NCI-H2171 (cell line): ENCODE results near the gene SCAMP2.

Experiments used
- DNase-seq: peaks from one replicate; lab custom pipeline; 2025; lab: John Stamatoyannopoulos, UW

SCAMP2 gene

DNA sequence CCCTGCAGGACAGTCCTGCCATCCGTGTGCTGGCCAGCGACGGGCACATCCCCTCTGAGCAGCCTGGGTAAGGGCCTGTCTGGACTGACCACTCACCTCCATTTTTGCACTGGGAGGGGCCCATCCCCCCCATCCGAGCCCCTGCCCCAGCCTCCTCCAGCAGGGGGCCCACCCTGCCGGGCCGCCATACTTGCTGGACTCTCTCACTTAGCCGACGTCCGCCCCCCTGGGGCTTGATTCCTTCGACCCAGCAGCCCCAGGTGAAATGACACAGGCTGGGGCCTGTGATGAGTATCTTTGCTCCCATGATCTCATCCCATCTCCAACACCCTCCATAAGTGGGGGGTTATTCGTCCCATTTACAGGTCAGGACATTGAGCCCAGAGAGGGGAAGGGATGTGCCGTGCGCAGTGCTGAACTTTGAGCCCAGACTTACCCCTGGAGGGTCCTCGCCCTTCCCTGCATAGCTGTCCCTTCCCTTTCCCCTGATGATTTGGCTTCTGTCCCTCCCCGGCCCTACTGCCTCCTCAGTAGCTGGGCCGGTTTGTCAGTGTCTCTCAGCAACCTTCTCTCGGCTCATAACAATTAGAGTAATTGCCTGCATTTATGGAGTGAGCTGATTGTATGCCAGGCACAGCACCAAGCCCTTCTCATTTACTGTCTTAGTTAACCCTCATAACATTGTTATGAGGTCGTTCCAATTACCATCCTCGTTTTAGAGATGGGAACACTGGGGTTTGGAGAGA, 56.4 kb downstream of the SCAMP2 start:
- DNase-seq: no peak

DNA sequence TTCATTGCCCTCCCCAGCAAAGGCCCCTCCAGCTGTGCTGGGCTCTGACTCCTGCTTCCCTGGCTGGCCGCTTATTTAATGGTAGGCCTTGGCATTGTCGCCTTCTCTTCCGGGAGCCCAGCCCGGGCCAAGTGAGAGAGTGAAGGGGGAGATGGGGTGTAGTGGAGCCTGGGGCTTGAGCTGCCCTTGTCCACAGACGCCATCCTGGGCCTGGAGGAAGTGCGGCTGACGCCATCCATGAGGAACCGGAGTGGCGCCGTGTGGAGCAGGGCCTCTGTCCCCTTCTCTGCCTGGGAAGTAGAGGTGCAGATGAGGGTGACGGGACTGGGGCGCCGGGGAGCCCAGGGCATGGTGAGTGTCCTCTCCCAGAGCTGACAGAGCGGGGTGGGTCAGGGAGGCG, 57.2 kb downstream of the SCAMP2 start:
- no peak for DNase-seq

DNA sequence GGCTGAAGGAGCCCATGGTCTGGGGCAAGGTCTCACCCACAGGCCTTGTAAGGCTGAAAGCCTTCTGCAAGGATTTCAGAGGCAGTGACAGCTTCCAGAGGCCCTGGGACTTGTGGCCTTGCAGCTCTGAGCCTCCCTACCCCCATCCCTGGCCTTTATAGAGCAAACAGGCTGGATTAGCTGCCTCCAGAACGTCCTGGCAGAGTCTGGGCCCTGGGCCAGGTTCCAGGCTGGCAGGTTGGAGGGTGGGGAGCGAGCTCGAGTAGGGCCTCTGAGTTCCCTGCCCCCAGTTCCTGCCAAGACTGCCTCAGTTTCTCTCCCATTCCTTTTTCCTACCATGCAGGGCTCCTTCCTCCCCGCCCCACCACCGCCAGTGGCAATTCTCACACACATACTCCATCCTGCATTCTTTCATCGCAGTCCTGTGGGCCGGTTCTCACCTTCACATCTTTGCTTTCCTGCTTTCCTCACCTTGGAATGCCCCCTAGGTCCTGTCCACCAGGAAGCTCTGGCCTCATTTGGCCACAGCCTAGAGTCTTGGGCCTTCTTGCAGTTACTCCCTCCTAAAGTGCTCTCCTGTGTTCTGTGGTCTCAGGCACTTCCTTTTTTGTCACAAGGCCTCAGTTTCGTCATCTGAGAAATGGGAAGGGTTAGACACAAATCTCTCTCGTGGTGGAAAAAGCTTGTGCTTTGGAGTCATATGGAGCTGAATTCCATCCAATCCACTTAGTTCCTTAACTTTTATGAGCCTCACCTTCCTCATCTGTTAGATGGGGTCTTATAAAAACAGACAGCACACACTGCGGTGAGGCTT, 57.8 kb downstream of the SCAMP2 start:
- DNase-seq: no peak

DNA sequence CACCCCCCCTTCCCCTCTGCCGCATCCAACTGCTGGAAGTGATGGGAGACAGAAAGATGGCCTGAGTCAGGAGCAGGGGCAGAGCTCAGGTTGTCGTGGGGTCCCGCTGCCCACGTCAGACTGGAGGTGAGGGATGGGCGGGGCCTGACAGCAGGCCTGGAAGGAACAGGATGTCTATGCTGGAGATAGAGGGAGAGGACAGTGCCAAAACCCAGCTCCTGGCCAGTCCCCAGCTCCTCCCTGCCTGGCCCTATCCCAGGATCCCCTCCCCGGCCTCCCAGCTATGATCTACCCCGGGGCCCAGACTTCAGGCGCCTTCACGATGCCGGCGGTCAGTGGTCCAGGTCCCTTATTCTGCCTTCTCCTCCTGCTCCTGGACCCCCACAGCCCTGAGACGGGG, 60.6 kb downstream of the SCAMP2 start, which contains the start of gene LMAN1L:
TSS of gene LMAN1L (plus strand) at position 303 of the 400 bp plus-strand sequence. CDS start at position 323, 20 bp downstream.
- no peak for DNase-seq

DNA sequence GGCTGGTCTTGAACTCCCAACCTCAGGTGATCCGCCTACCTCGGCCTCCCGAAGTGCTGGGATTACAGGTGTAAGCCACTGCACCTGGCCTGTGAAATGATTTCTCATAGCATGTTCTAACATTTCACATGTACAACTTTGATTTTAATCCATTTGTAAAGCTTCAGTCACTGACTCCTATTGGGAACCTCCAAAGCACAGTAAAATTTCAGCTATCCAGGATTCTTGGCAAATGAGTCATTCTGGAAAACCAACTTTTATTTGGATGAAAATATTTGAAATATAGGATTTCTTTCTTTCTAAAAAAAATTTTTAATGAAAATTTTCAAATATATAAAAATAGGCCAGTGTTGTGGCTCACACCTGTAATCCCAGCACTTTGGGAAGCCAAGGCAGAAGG, 63.2 kb downstream of the SCAMP2 start:
- no peak for DNase-seq

DNA sequence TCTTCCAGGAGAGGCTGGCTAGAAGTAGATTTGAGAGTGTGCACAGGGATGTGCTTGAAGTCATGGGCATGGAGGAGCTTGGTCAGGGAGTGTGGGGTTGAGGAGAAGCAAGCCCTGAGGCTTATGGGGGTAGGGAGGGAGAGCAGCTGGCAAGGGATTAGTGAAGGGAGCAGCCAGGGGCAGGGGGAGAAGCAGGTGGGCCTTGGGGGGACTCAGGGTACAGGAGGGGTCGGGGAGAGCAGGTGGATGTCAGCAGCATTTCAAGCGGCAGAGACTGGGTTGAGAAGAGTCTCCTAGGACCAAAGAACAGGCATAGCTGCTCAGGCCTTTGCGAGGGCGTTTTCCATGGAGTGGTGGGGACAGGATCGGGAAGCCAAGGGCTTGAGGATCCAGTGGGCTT, 63.9 kb downstream of the SCAMP2 start:
- no peak for DNase-seq

DNA sequence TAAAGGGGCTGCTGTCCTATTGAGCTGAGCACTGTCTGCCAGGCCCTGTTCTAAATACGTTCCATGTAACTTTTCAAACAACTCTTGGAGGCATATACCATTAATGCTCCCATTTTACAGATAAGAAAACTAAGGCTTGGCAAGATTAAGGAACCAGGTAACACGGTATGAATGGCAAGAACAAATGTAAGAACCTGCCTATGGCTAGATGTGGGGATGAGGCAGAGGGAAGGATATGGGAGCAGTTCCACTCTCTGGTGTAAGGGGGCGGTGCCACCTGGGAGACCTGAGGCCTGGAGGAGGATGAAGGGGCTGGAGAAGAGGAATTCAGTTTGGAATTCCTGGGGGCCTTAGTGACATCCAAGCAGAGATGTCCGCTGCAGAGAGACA, 64.3 kb downstream of the SCAMP2 start:
- no peak for DNase-seq

DNA sequence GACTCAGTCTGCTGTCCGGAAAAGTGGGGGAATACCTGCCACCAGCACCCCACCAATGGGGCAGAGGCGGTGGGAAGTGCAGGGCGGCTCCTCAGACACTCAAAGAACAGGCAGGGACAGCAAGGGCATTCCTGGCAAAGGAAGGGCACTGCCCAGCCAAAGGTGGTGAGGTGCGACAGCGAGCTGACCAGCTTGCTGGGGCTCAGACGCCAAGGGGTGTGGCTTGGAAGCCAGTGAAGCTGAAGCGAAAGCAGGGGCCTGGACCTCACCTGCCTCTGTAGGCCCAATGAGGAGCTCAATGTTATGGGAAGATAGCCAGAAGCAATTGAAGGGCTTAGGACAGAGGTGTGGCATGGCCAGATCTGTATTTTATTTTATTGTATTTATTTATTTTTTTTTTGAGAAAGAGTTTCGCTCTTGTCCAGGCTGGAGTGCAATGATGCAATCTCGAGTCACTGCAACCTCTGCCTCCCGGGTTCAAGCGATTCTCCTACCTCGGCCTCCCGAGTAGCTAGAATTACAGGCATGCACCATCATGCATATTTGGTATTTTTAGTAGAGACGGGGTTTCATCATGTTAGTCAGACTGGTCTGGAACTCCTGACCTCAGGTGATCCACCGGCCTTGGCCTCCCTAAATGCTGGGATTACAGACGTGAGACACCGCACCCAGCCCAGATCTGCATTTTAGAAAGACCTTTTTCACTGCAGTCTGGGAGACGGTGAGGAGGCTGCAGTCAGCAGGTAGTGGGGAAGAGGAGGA, 64.9 kb downstream of the SCAMP2 start:
- DNase-seq: no peak

DNA sequence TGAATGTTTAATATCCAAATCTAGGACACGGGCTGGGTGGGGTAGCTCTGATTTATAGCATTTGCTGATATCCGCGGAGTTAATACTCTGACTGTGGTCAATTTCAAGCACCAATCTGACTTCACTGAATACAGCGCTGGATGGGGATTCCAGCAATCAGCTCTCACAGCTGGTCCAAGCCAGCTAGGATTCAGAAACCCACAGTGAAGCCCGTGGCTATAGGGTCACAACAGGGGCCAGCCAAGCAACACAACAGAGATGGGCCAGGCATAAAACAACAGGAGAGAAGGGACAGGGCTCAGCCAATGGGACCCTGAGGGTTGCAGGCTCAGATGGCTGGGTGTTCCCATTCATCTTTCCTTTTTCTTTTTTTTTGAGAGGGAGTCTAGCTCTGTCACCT, 65.9 kb downstream of the SCAMP2 start:
- no peak for DNase-seq

DNA sequence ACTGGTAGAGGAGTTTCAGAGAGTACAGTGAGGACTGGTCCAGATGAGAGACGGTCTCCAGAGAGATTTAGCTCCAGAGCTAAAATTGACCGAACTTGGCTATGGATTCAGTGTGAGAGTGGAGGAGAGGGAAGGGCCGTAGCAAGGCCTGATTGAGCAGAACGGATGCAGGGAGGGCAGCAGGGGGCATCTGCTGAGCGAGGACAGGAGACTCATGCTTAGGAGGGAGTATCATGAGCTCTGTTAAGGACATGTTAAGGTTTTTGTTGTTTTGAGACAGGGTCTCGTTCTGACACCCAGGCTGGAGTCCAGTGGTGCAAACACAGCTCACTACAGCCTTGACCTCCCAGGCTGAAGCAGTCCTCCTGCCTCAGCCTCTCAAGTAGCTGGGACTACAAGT, 68.2 kb downstream of the SCAMP2 start:
- no peak for DNase-seq

DNA sequence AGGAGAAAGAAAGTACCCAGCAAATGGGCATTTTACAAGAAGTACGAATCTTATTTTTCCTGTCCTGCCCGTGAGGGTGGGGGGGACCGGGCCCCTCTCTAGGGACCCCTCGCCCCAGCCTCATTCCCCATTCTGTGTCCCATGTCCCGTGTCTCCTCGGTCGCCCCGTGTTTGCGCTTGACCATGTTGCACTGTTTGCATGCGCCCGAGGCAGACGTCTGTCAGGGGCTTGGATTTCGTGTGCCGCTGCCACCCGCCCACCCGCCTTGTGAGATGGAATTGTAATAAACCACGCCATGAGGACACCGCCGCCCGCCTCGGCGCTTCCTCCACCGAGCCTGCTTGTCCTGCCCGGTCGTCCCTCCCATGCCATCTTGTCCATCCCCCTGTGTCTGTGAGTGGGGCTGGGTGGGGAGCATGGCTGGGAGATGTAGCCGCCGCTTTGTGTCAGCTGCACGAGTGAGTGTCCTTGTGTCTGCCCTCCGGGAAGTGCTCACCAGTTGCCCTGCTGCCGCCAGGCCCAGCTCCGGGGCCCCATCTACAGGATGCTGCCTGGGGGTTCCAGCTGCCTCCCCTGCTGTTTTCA, 70.2 kb downstream of the SCAMP2 start:
- DNase-seq: no peak

DNA sequence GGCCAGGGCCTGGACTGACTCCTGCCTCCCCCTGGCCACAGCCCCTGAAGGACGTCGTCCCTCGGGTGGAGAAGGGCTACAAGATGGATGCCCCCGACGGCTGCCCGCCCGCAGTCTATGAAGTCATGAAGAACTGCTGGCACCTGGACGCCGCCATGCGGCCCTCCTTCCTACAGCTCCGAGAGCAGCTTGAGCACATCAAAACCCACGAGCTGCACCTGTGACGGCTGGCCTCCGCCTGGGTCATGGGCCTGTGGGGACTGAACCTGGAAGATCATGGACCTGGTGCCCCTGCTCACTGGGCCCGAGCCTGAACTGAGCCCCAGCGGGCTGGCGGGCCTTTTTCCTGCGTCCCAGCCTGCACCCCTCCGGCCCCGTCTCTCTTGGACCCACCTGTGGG, 70.9 kb downstream of the SCAMP2 start:
- no peak for DNase-seq

DNA sequence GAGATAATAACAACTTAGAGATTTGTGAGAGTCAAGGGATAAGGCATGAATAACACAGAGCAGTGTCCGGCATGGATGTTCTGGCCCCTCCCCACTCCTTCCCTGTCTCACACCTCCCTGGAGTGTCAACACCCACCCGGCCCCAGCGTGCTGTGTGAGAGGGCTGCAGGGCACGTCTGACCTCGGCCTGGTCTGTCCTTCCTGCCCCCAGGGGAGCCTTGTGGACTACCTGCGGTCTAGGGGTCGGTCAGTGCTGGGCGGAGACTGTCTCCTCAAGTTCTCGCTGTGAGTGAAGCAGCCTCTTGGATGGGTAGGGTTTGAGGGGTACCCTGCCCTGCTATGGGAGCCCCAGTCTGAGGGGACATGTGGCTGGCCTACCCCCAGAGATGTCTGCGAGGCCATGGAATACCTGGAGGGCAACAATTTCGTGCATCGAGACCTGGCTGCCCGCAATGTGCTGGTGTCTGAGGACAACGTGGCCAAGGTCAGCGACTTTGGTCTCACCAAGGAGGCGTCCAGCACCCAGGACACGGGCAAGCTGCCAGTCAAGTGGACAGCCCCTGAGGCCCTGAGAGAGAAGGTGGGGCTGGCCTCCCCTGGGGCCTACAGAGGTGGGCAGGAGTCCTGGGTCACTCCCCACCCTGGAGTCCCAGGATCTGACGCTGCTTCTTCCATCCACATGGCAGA, 71.7 kb downstream of the SCAMP2 start:
- DNase-seq: no peak

DNA sequence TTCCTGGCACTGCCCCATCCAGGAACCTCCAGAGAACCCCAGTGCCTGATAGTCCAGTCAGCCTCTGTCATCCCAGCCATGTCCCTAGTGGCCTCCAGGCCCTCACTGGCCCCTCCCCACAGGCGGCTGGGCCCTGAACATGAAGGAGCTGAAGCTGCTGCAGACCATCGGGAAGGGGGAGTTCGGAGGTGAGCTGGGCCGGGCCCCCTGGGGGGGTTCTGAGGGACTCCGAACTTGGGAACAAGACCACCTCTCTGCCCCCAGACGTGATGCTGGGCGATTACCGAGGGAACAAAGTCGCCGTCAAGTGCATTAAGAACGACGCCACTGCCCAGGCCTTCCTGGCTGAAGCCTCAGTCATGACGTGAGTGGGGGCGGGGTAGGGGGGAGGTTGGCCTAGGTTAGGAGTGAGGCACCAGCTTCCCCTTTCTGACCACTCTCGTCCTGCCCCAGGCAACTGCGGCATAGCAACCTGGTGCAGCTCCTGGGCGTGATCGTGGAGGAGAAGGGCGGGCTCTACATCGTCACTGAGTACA, 72.5 kb downstream of the SCAMP2 start:
- no peak for DNase-seq

DNA sequence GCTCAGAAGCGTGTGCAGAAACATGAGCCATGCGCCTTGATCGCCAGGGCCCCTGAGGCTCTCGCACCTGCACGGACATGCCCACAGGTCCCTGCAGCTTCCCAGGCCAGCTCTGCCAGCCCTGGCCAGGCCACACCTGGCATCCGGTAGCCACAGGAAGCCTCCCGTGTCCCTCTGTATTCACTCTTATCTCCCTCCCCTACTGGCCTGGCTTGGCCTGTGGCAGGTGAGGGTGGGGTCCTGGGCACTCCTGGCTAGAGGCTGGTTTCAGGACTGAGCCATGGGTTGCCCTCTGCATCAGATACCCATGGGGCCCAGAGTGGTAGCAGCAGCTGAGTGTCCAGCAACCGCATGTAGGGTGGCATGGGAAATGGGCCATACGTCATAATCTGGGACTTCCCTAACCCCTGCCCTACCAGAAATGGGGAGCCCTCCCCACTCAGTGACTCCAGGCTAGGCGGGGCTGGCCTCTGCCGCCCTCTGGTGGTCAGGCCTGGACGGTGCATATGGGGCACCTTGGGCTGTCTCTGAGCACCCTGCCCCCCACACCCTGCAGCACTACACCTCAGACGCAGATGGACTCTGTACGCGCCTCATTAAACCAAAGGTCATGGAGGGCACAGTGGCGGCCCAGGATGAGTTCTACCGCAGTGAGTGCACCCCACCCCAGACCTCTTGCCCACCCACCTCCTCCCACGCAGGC, 73.2 kb downstream of the SCAMP2 start:
- DNase-seq: peak; percentile 36

DNA sequence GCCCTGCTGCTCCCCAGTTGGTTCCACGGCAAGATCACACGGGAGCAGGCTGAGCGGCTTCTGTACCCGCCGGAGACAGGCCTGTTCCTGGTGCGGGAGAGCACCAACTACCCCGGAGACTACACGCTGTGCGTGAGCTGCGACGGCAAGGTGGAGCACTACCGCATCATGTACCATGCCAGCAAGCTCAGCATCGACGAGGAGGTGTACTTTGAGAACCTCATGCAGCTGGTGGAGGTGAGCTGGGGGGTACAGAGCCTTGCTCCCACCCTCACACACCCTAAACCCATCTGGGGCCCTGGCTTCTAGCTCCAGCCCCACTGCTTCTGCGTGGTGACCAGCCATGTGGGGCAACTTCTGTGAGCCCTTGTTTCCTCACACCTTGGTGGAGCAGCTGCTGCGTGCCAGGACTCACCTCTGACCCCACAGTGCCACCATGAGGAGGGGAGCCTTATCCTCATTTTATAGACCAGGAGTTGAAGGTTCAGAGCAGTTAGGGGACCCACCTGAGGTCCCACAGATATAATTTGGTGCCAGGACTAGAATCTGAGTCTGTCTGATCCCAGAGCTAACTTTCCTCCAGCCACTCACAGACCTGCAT, 73.8 kb downstream of the SCAMP2 start:
- no peak for DNase-seq

DNA sequence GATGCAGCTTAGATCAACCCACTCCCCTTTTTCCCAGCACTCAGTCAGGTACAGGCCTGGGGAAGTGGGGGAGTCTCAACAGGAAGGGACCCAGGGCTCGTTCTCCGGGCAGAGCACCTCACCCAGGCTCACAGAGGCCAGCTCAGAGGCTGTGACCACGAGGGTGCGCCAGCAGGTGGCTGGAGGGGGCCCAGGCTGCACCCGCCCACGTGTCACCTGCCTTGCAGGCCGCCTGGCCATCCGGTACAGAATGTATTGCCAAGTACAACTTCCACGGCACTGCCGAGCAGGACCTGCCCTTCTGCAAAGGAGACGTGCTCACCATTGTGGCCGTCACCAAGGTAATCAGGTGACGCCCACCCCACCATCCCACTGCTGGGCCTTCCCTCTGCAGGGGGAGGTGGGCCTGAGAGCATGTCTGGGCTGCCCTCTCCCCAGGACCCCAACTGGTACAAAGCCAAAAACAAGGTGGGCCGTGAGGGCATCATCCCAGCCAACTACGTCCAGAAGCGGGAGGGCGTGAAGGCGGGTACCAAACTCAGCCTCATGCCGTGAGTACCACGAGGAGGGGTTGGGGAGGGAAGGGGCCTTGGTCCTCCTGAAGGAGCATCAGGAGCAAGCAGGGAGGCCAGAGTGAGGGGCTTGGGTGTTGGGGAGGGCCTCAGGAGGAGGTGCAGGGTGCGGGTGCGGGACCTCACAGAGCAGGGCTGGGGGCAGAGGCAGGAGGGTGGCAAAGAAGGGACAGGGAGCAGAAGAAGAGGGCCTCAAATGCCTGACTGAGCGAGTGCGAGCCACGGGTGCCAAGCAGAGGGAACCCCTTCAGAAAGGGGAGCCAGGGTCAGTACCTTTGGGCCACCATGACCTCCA, 74.5 kb downstream of the SCAMP2 start:
- no peak for DNase-seq

DNA sequence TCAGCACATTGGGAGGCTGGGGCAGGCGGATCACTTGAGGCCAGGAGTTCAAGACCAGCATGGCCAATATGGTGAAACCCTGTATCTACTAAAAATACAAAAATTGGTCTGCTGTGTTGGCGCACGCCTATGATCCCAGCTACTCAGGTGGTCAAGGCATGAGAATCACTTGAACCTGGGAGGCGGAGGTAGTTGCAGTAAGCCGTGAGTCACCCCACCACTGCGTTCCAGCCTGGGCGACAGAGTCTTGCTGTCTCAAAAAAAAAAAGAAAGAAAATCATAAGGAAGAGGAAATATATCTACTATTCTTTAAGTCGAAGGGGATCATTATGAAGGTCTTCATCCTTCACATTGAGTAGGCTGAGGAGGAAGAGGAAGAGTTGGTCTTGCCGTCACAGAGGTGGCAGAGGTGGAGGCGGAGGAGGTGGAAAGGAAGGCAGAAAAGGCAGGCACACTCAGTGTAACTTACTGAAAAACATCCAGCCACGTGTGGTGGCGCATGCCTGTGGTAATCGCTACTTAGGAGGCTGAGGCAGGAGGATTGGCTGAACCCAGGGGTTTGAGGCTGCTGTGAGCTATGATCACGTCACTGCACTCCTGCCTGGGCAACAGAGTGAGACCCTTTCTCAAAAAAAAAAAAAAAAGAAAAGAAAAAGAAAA, 77.1 kb downstream of the SCAMP2 start:
- no peak for DNase-seq

DNA sequence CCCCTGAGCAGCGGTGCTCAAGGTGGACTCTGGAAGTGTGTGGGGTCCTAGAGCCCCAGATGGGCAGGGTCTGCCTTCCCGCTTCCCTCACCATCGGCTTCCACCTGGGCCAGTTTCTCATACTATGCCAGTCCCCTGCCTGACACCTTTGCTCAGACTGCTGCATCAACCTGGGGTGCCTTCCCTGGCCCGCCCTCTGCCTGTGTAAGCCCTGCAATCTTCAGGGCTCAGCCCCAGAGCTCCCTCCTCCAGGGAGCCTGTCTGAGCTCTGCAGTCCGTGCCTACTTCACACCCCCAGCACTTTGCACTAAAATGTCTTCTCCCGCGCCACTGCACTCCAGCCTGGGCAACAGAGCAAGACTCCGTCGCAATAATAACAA, 78.2 kb downstream of the SCAMP2 start:
- DNase-seq: no peak
